Stomach (tissue), 4 donors: ENCODE data around the gene OR4D11.

Source experiments
- POLR2AphosphoS5 ChIP-seq, 3 donors: sonication (generic); formaldehyde crosslinking; IDR thresholded peaks; one replicate each; pipeline ENCODE4 v1.6.1; 2016; ENCODE audit warnings: antibody characterized with exemption in 3 of 3
- TF ChIP-seq, protein P1 (sequence below), 7 experiments: fragments of 450-650 bp in 4 of 7; fragments of 200-600 bp in 3 of 7; sonication (generic) in 3 of 7; IDR thresholded peaks; one replicate each; pipeline ENCODE4 v1.5.1; 2016 to 2019; ENCODE audit warnings: antibody characterized with exemption in 7 of 7, control low read depth in 2 of 7, mild to moderate bottlenecking in 1 of 7

- TF ChIP-seq, protein P1, sequence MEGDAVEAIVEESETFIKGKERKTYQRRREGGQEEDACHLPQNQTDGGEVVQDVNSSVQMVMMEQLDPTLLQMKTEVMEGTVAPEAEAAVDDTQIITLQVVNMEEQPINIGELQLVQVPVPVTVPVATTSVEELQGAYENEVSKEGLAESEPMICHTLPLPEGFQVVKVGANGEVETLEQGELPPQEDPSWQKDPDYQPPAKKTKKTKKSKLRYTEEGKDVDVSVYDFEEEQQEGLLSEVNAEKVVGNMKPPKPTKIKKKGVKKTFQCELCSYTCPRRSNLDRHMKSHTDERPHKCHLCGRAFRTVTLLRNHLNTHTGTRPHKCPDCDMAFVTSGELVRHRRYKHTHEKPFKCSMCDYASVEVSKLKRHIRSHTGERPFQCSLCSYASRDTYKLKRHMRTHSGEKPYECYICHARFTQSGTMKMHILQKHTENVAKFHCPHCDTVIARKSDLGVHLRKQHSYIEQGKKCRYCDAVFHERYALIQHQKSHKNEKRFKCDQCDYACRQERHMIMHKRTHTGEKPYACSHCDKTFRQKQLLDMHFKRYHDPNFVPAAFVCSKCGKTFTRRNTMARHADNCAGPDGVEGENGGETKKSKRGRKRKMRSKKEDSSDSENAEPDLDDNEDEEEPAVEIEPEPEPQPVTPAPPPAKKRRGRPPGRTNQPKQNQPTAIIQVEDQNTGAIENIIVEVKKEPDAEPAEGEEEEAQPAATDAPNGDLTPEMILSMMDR (IDR thresholded peaks at IDR 0.05): no peak
- no peak for TF ChIP-seq POLR2AphosphoS5 (IDR thresholded peaks at IDR 0.05)
These were observed 1.4 kb upstream of the OR4D11 start for GRCh38 chr11:59501931-59502330.
